SK-N-SH (cell line): Measurements from ENCODE around the gene ZNF804A. TPM values are rescaled to one million over a fixed set of nuclear protein-coding genes. Genes with fewer than 3 reads are reported as not detected.

Source experiments
- CTCF ChIA-PET: fragments of 300-600, 350-600 bp; formaldehyde crosslinking; extraction: SDS; loops from one replicate; lab custom pipeline; 2021; lab: Yijun Ruan, JAX
- POLR2A ChIA-PET: fragments of 350-600 bp; sonication (Branson Sonifier 250); formaldehyde crosslinking; extraction: SDS; loops from one replicate; lab custom pipeline; 2020; ENCODE audit warnings: antibody characterized with exemption, inconsistent platforms; lab: Yijun Ruan, JAX
- DNase-seq: peaks from one replicate; pipeline ENCODE4 v3.0.0; 2012
- H2AFZ ChIP-seq: fragments of 200-600 bp; sonication (generic); 2 replicates; pipeline ENCODE4 v1.8.1; 2016; ENCODE audit warnings: antibody characterized with exemption, mild to moderate bottlenecking, low read depth
- H3F3A ChIP-seq: fragments of 200-600 bp; sonication (generic); replicated peaks from 2 replicates; pipeline ENCODE3; 2016; ENCODE audit warnings: antibody characterized with exemption, mild to moderate bottlenecking; ENCODE audit not compliant: insufficient read depth
- H3K27ac ChIP-seq, 2 experiments: fragments of 200-500 bp in 1 of 2; fragments of 200-600 bp in 1 of 2; sonication (Bioruptor generic) in 1 of 2; sonication (generic), shearing (Covaris generic) in 1 of 2; 2 replicates each; pipeline versions ENCODE4 v1.5.1 to v1.6.1; 2014 to 2016; ENCODE audit warnings: low read depth in 2 of 2, inconsistent platforms in 1 of 2, low read length in 1 of 2, mild to moderate bottlenecking in 1 of 2, mixed read lengths in 1 of 2
- H3K27me3 ChIP-seq: fragments of 200-600 bp; sonication (generic), shearing (Covaris generic); 2 replicates; pipeline ENCODE4 v1.6.1; 2016; ENCODE audit warnings: mixed run types; ENCODE audit not compliant: insufficient read depth
- H3K36me3 ChIP-seq, 2 experiments: fragments of 200-500 bp in 1 of 2; fragments of 200-600 bp in 1 of 2; sonication (Bioruptor generic) in 1 of 2; sonication (generic) in 1 of 2; replicated peaks in 1 of 2; 2 replicates each; pipeline versions ENCODE3 to v1.5.1; 2014 to 2016; ENCODE audit warnings: low read length in 1 of 2, mild to moderate bottlenecking in 1 of 2; ENCODE audit not compliant: insufficient read depth in 2 of 2, control insufficient read depth in 1 of 2
- H3K4me1 ChIP-seq, 2 experiments: fragments of 200-500 bp in 1 of 2; fragments of 200-600 bp in 1 of 2; sonication (Bioruptor generic) in 1 of 2; sonication (generic), shearing (Covaris generic) in 1 of 2; 2 replicates each; pipeline versions ENCODE4 v1.5.1 to v1.6.1; 2014 to 2016; ENCODE audit warnings: low read depth in 1 of 2, low read length in 1 of 2, mixed run types in 1 of 2; ENCODE audit not compliant: insufficient read depth in 2 of 2, control insufficient read depth in 1 of 2
- H3K4me2 ChIP-seq: fragments of 200-600 bp; sonication (generic), shearing (Covaris generic); 2 replicates; pipeline ENCODE4 v1.6.1; 2017; ENCODE audit warnings: mixed run types
- H3K4me3 ChIP-seq, 2 experiments: fragments of 200-500 bp in 1 of 2; fragments of 200-600 bp in 1 of 2; sonication (Bioruptor generic) in 1 of 2; sonication (generic), shearing (Covaris generic) in 1 of 2; 2 replicates each; pipeline versions ENCODE4 v1.5.1 to v1.8.1; 2014 to 2016; ENCODE audit warnings: low read depth in 2 of 2, inconsistent platforms in 1 of 2, low read length in 1 of 2, mild to moderate bottlenecking in 1 of 2, mixed read lengths in 1 of 2, moderate library complexity in 1 of 2
- H3K79me2 ChIP-seq: fragments of 200-600 bp; sonication (generic); 2 replicates; pipeline ENCODE4 v1.8.1; 2017; ENCODE audit warnings: mild to moderate bottlenecking; ENCODE audit not compliant: insufficient read depth
- H3K9ac ChIP-seq: fragments of 200-600 bp; sonication (generic); 2 replicates; pipeline ENCODE4 v1.6.1; 2017; ENCODE audit warnings: mixed run types
- H3K9me2 ChIP-seq: fragments of 200-600 bp; sonication (generic); 2 replicates; pipeline ENCODE4 v1.6.1; 2017; ENCODE audit warnings: mixed run types
- H3K9me3 ChIP-seq: fragments of 200-600 bp; sonication (generic); 2 replicates; pipeline ENCODE4 v1.6.1; 2017; ENCODE audit warnings: mixed run types, mild to moderate bottlenecking, moderate library complexity
- H4K20me1 ChIP-seq: fragments of 200-600 bp; sonication (generic); 2 replicates; pipeline ENCODE4 v1.6.1; 2017; ENCODE audit warnings: mild to moderate bottlenecking, mixed run types; ENCODE audit not compliant: insufficient read depth
- ELF1 ChIP-seq: IDR thresholded peaks from 2 replicates; pipeline ENCODE4 v1.4.0; 2012
- EZH2phosphoT487 ChIP-seq: fragments of 200-600 bp; sonication (generic); IDR thresholded peaks from 2 replicates; pipeline ENCODE4 v1.6.1; 2017; ENCODE audit warnings: low read depth, mixed run types, mild to moderate bottlenecking, antibody characterized with exemption, moderate library complexity, borderline replicate concordance
- FOSL2 ChIP-seq: IDR thresholded peaks from 2 replicates; pipeline ENCODE4 v1.4.0; 2012; ENCODE audit warnings: low read depth, mild to moderate bottlenecking, moderate library complexity, borderline replicate concordance
- FOXM1 ChIP-seq: IDR thresholded peaks from 2 replicates; pipeline ENCODE4 v1.4.0; 2012; ENCODE audit warnings: low read depth, mild to moderate bottlenecking
- GATA2 ChIP-seq: sonication (generic); formaldehyde crosslinking; IDR thresholded peaks from 2 replicates; pipeline ENCODE4 v1.5.0; 2020; ENCODE audit warnings: mild to moderate bottlenecking, missing genetic modification reagents
- RAD21 ChIP-seq: IDR thresholded peaks from 2 replicates; pipeline ENCODE4 v1.6.1; 2012; ENCODE audit warnings: mild to moderate bottlenecking, low read length
- RCOR1 ChIP-seq: fragments of 150-350 bp; IDR thresholded peaks from 2 replicates; pipeline ENCODE4 v1.6.1; 2017; ENCODE audit warnings: antibody characterized with exemption, low read length
- SIN3A ChIP-seq: IDR thresholded peaks from 2 replicates; pipeline ENCODE4 v1.6.1; 2012; ENCODE audit warnings: low read depth, mild to moderate bottlenecking, low read length, moderate library complexity, borderline replicate concordance
- TCF12 ChIP-seq: IDR thresholded peaks from 2 replicates; pipeline ENCODE4 v1.4.0; 2012
- YY1 ChIP-seq: IDR thresholded peaks from 2 replicates; pipeline ENCODE4 v1.4.0; 2012; ENCODE audit warnings: low read depth, mild to moderate bottlenecking
- WGBS: methylation state at CpG from one replicate; pipeline ENCODE4 v1.1.6; 2017; ENCODE audit warnings: low lambda C conversion rate; 5-methylcytosine and 5-hydroxymethylcytosine counted together
- polyA plus RNA-seq, 3 experiments: library from polyadenylated mRNA; depleted of rRNA; stranded (reverse); fragments of >200 nt; gene quantifications; 2 replicates each; pipeline ENCODE4 v1.2.3, GENCODE V29; 2012
- TF ChIP-seq, protein P1 (sequence below): fragments of 200-600 bp; sonication (generic); IDR thresholded peaks from 2 replicates; pipeline ENCODE4 v1.6.1; 2017; ENCODE audit warnings: antibody characterized with exemption, mild to moderate bottlenecking, moderate library complexity
- TF ChIP-seq, protein P2 (sequence below): IDR thresholded peaks from 2 replicates; pipeline ENCODE4 v1.6.1; 2012; ENCODE audit warnings: mild to moderate bottlenecking, low read depth, low read length, moderate library complexity
- TF ChIP-seq, protein P3 (sequence below): fragments of 150-350 bp; IDR thresholded peaks from 2 replicates; pipeline ENCODE4 v1.6.1; 2017; ENCODE audit warnings: antibody characterized with exemption, low read length, low read depth, borderline replicate concordance

The ZNF804A gene
- polyA plus RNA-seq, 1 of the 3 experiments (the other 2 are of a cell fraction) = 0.02 TPM

DNA sequence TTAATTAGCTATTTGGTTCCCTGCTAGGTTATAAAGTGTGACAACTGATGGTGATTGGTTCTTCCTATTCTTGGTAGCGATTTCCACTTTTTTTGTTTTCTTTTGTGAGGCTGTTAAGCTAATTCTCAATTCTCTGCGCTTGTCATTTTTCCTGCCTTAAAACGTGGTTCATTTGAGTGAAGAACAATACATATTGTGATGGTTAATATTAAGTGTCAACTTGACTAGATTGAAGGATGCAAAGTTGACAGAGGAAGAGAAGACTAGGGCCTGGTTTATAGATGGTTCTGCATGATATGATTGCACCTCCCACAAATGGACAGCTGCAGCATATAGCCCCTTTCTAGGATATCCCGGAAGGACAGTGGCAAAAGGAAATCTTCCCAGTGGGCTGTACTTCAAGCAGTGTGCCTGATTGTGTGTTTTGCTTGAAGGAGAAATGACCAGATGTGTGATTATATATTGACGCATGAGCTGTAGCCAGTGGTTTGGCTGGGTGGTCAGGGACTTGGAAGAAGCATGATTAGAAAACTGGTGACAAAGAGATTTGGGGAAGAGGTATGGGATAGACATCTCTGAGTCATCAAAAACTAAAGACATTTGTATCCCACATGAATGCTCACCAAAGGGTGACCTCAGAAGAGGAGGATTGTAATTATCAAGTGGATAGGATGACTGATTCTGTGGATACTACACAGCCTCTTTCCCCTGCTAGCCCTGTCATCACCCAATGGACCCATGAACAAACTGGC lies 39.4 kb upstream of the ZNF804A start (continued):
- TF ChIP-seq, protein P1, sequence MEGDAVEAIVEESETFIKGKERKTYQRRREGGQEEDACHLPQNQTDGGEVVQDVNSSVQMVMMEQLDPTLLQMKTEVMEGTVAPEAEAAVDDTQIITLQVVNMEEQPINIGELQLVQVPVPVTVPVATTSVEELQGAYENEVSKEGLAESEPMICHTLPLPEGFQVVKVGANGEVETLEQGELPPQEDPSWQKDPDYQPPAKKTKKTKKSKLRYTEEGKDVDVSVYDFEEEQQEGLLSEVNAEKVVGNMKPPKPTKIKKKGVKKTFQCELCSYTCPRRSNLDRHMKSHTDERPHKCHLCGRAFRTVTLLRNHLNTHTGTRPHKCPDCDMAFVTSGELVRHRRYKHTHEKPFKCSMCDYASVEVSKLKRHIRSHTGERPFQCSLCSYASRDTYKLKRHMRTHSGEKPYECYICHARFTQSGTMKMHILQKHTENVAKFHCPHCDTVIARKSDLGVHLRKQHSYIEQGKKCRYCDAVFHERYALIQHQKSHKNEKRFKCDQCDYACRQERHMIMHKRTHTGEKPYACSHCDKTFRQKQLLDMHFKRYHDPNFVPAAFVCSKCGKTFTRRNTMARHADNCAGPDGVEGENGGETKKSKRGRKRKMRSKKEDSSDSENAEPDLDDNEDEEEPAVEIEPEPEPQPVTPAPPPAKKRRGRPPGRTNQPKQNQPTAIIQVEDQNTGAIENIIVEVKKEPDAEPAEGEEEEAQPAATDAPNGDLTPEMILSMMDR = no peak
- TF ChIP-seq GATA2 (CRISPR knock-in tag) (no peak), TCF12 (no peak)

DNA sequence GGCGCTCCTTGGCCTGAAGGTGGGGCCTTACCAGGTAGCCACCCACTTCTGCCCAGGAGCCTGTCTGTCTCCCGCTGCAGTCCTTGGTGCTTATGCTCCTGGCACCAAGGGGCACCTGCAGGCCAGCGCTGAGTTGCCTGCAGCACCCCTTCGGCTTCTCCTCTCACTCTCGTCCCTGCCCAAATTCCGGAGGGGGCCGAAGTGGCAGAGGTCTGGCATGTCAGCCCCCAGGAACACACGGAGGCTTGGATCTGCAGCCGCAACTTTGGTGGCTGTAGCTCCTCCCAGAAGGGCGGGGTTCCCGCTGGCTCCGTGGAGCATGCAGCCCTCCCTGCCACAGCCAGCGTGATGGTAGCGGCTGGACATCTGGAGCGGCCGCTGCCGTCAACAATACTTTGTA lies 37.7 kb upstream of the ZNF804A start:
- no peaks in the 10 kb centered on the region for H3F3A ChIP-seq
- no peaks in the 10 kb centered on the region; a peak in 1 of 4 replicates for H3K4me1 ChIP-seq
- H2AFZ ChIP-seq = no peak overlapping the region
- ChIA-PET POLR2A (no interaction called here), CTCF (interaction anchor here (0.7 kb wide), 1 partner anchor 12 kb away, joined by 3 read pairs; no protein-coding TSS in a partner anchor)
- no peaks in the 10 kb centered on the region for H3K27me3 ChIP-seq
- no peaks in the 10 kb centered on the region for H3K36me3 ChIP-seq
- H3K9me2 ChIP-seq = no peaks in the 10 kb centered on the region
- H3K4me2 ChIP-seq = no peak overlapping the region
- H3K9ac ChIP-seq = no peak overlapping the region
- no peaks in the 10 kb centered on the region for H3K79me2 ChIP-seq
- no peaks in the 10 kb centered on the region for H4K20me1 ChIP-seq
- H3K9me3 ChIP-seq = no peaks in the 10 kb centered on the region
- no peak overlapping the region for H3K27ac ChIP-seq
- WGBS = 73% methylated on average over 15 of the region's 17 CpGs
- TF ChIP-seq YY1 = no peak
- no peak for TF ChIP-seq RAD21
- no peak for TF ChIP-seq RCOR1
- TF ChIP-seq GATA2 (CRISPR knock-in tag) = no peak
- TF ChIP-seq, protein P2, sequence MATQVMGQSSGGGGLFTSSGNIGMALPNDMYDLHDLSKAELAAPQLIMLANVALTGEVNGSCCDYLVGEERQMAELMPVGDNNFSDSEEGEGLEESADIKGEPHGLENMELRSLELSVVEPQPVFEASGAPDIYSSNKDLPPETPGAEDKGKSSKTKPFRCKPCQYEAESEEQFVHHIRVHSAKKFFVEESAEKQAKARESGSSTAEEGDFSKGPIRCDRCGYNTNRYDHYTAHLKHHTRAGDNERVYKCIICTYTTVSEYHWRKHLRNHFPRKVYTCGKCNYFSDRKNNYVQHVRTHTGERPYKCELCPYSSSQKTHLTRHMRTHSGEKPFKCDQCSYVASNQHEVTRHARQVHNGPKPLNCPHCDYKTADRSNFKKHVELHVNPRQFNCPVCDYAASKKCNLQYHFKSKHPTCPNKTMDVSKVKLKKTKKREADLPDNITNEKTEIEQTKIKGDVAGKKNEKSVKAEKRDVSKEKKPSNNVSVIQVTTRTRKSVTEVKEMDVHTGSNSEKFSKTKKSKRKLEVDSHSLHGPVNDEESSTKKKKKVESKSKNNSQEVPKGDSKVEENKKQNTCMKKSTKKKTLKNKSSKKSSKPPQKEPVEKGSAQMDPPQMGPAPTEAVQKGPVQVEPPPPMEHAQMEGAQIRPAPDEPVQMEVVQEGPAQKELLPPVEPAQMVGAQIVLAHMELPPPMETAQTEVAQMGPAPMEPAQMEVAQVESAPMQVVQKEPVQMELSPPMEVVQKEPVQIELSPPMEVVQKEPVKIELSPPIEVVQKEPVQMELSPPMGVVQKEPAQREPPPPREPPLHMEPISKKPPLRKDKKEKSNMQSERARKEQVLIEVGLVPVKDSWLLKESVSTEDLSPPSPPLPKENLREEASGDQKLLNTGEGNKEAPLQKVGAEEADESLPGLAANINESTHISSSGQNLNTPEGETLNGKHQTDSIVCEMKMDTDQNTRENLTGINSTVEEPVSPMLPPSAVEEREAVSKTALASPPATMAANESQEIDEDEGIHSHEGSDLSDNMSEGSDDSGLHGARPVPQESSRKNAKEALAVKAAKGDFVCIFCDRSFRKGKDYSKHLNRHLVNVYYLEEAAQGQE = no peak
- TF ChIP-seq, protein P3, sequence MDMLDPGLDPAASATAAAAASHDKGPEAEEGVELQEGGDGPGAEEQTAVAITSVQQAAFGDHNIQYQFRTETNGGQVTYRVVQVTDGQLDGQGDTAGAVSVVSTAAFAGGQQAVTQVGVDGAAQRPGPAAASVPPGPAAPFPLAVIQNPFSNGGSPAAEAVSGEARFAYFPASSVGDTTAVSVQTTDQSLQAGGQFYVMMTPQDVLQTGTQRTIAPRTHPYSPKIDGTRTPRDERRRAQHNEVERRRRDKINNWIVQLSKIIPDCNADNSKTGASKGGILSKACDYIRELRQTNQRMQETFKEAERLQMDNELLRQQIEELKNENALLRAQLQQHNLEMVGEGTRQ = no peak
- TF ChIP-seq SIN3A = no peak
- no peak for TF ChIP-seq ELF1
- TF ChIP-seq, protein P1 = no peak
- TF ChIP-seq FOXM1 = no peak
- no peak for TF ChIP-seq TCF12
- no peak for TF ChIP-seq EZH2phosphoT487
- TF ChIP-seq FOSL2 = no peak
- TF ChIP-seq, all 33 proteins: peak for 0
- DNase-seq = no peak
- no peak overlapping the region for H3K4me3 ChIP-seq
